ENCODE measurements around the gene TSGA10IP.

- no peak for TF ChIP-seq EZH2 (IDR thresholded peaks at IDR 0.05; ENCODE audit: borderline replicate concordance, low read length)
- no peak for TF ChIP-seq CTCF (IDR thresholded peaks at IDR 0.05; ENCODE audit: low read length)
Observed at GRCh38 chr11:65899356-65900124, 45.7 kb upstream of the TSGA10IP start.
